BJ (cell line): ENCODE data around the gene MYOM1. TPM values are rescaled to one million over a fixed set of nuclear protein-coding genes. Genes with fewer than 3 reads are reported as not detected.
A peak's percentile ranks its signal among the peaks of the same experiment; 100 is the strongest.

Experiments
- CTCF ChIA-PET: fragments of 350-600 bp; formaldehyde crosslinking; extraction: SDS; loops from one replicate; lab custom pipeline; 2021; ENCODE audit warnings: antibody characterized with exemption, inconsistent platforms; lab: Yijun Ruan, JAX
- POLR2A ChIA-PET: fragments of 300-600 bp; sonication (Branson Sonifier 250); formaldehyde crosslinking; extraction: SDS; loops from one replicate; lab custom pipeline; 2021; ENCODE audit warnings: antibody characterized with exemption; lab: Charles Lee
- DNase-seq: peaks from one replicate; pipeline ENCODE4 v3.0.0-alpha.2; 2011; ENCODE audit warnings: low read depth
- H3K27me3 ChIP-seq: 2 replicates; pipeline ENCODE4 v1.6.0; 2011; ENCODE audit warnings: low read length; ENCODE audit not compliant: control insufficient read depth, insufficient read depth
- H3K36me3 ChIP-seq: 2 replicates; pipeline ENCODE4 v1.5.1; 2011; ENCODE audit warnings: low read length; ENCODE audit not compliant: control insufficient read depth, insufficient read depth
- H3K4me3 ChIP-seq: 2 replicates; pipeline ENCODE4 v1.5.1; 2011; ENCODE audit warnings: low read depth, mild to moderate bottlenecking, control low read depth, low read length
- CTCF ChIP-seq: IDR thresholded peaks from 2 replicates; pipeline ENCODE4 v1.5.1; 2011; ENCODE audit warnings: low read depth, mild to moderate bottlenecking, control low read depth, inconsistent platforms, low read length, moderate library complexity; ENCODE audit not compliant: insufficient read depth
- polyA plus RNA-seq: library from polyadenylated mRNA; depleted of rRNA; stranded (reverse); fragments of >200 nt; gene quantifications from 2 replicates; pipeline ENCODE4 v1.2.3, GENCODE V29; 2011

Gene MYOM1
- polyA plus RNA-seq, 1 experiment: 0.48 TPM

DNA sequence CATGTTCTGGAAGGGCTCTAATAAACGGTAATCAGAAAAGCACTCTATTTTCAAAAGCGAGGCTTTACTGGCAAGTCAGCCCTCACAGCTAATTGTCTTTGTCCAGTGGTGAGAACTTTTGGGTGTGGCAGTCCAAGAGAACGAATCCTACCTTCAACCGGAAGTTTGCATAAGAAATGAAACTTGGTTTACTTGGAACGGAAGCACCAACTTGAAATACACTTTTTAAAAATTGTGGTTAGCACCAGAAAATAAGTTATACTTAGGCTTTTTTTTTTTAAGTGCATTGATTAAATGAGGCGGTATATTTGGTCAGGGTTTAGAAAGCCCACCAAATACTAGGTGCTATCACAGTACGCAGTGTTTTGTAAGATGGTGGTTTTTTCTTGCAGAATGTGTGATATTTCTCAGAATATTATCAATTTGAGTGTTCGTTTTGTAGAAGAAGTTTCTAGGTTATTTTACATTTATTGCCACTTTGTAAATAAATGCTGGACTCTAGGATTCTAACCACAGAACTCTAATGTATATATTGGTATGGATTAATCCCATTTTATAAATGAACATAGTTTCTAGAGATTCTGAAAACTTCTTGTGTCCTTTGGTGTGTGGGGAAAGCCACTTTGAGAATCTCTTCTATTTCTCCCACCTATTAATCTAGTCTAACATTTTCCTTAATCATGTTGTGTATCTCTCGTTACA lies 29.0 kb upstream of the MYOM1 start:
- Histone ChIP-seq H3K36me3 (no peaks in the 10 kb centered on the region; the same call in 1 of the 2 replicates), H3K27me3 (no peaks in the 10 kb centered on the region), H3K4me3 (peak overlapping the region; percentile 95)
- ChIA-PET POLR2A (no interaction called here), CTCF (interaction anchor here (0.6 to 1.3 kb wide), 2 partner anchors 12 to 347 kb away, joined by 3 to 4 read pairs; partner anchors contain the start of gene MYL12B)
- no peak for TF ChIP-seq CTCF
- DNase-seq: no peak

- no peak for DNase-seq
- Histone ChIP-seq H3K36me3 (no peaks in the 10 kb centered on the region; the same call in 1 of the 2 replicates), H3K4me3 (peak overlapping the region; percentile 95), H3K27me3 (no peaks in the 10 kb centered on the region)
- no peak for TF ChIP-seq CTCF
- ChIA-PET CTCF (interaction anchor here (1.3 to 4.0 kb wide), 2 partner anchors 13 to 314 kb away, joined by 4 to 36 read pairs; partner anchors contain the start of gene MYL12B), POLR2A (interaction anchor here (0.6 kb wide), 2 partner anchors 213 to 442 kb away, joined by 3 to 6 read pairs; no protein-coding TSS in a partner anchor)
These were observed 28.4 kb upstream of the MYOM1 start for GRCh38 chr18:3248062-3248657.

GRCh38 chr18:3247240-3248061 lies 27.7 kb upstream of the MYOM1 start, which contains the start of gene MYL12A:
TSS of gene MYL12A (plus strand) at chr18:3247801. CDS start at chr18:3253248, 5,447 bp downstream.
- H3K27me3 ChIP-seq: no peaks in the 10 kb centered on the region
- H3K4me3 ChIP-seq: peak within 1 kb of the TSS; percentile 95
- ChIA-PET CTCF (interaction anchor here (0.8 to 4.4 kb wide), 10 partner anchors 14 to 481 kb away, joined by 3 to 36 read pairs (median 6); partner anchors contain the start of gene MYL12B), POLR2A (interaction anchor here (0.6 kb wide), 2 partner anchors 212 to 442 kb away, joined by 3 to 6 read pairs; no protein-coding TSS in a partner anchor)
- H3K36me3 ChIP-seq: no peaks in the 10 kb centered on the region
- TF ChIP-seq CTCF: no peak
- peak; percentile 86 for DNase-seq

DNA sequence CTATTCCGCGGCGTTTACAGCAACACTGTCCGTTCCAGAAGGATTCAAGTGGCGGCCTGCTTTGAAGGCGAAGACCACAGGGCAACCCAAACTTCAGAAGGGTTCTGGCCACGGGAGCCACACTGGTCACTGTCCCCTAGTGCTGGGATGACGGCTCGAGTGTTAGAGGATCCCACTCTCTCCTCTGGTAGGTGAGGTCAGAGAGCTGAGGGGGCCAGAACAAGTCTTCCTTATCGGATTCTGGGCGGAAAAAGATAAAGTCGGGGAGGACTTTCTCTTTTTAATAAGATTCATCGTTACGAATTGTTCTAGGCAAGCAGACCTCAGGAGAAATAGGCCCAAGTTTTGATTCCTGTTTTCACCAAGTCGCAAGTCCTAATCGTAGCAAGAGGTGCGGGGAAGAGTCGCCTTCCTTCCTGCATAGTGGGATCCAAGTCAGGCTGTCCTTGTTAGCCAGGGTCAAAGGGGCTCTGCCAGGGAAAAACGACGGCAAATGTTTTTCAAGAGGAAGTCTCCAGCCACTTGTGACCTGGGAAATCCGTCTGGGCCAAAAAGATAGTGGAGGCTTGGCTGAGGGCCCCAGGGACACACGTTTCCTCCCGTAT lies 27.0 kb upstream of the MYOM1 start:
- ChIA-PET POLR2A (interaction anchor here (1.0 kb wide), 1 partner anchor 14 kb away, joined by 3 read pairs; no protein-coding TSS in a partner anchor), CTCF (interaction anchor here (0.8 to 4.4 kb wide), 29 partner anchors 9 to 673 kb away, joined by 3 to 36 read pairs (median 4); no protein-coding TSS in a partner anchor)
- Histone ChIP-seq H3K27me3 (no peaks in the 10 kb centered on the region), H3K36me3 (no peaks in the 10 kb centered on the region), H3K4me3 (peak overlapping the region; percentile 95)
- no peak for DNase-seq
- no peak for TF ChIP-seq CTCF
